Astrocyte (in vitro differentiated cells and primary cell): ENCODE data around the gene ATXN2.

Experiments
- EZH2 ChIP-seq: IDR thresholded peaks from 2 replicates; pipeline ENCODE4 v1.6.1; 2012; ENCODE audit warnings: mild to moderate bottlenecking, low read length, inconsistent platforms; ENCODE audit not compliant: insufficient read depth
- TF ChIP-seq, protein P1 (sequence below): IDR thresholded peaks from 2 replicates; pipeline ENCODE4 v1.5.1; 2011; ENCODE audit warnings: low read depth, mild to moderate bottlenecking, inconsistent platforms, low read length, moderate library complexity; ENCODE audit not compliant: insufficient read depth

DNA sequence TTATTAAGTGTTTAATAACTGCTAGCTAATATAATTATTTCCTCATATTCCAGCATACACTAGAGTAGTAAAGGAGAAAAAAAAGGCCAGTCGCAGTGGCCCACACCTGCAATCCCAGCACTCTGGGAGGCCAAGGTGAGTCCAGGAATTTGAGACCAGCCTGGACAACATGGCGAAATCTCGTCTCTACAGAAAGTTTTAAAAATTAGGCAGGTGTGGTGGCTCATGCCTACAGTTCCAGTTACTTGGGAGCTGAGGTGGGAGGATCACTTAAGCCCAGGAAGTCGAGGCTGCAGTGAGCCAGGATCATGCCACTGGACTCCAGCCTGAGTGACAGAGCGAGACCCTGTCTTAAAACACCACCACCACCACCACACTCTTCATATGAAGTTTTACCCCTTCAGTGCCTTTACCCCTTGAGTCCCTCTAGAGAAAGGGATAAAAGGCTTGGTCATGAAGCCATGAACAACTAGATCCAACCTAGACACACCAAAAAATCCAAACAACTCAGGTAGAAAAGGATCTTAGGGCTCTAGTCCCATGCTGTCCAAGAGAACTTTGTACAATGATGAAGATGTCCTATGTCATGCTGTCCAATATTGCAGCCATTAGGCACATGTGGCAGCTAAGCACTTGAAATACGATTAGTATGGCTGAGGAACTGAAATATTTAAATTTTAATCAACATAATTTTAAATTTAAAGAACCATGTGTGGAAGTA lies 29.6 kb downstream of the ATXN2 start:
- TF ChIP-seq, protein P1, sequence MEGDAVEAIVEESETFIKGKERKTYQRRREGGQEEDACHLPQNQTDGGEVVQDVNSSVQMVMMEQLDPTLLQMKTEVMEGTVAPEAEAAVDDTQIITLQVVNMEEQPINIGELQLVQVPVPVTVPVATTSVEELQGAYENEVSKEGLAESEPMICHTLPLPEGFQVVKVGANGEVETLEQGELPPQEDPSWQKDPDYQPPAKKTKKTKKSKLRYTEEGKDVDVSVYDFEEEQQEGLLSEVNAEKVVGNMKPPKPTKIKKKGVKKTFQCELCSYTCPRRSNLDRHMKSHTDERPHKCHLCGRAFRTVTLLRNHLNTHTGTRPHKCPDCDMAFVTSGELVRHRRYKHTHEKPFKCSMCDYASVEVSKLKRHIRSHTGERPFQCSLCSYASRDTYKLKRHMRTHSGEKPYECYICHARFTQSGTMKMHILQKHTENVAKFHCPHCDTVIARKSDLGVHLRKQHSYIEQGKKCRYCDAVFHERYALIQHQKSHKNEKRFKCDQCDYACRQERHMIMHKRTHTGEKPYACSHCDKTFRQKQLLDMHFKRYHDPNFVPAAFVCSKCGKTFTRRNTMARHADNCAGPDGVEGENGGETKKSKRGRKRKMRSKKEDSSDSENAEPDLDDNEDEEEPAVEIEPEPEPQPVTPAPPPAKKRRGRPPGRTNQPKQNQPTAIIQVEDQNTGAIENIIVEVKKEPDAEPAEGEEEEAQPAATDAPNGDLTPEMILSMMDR = no peak
- TF ChIP-seq EZH2 = no peak
